Endothelial cell of umbilical vein (primary cell): Measurements from ENCODE around the gene PPIE. TPM values are rescaled to one million over a fixed set of nuclear protein-coding genes. Genes with fewer than 3 reads are reported as not detected.

Source experiments
- BruUV-seq: library from RNA; stranded (reverse); fragments of 400-500 nt; replicated peaks from 2 replicates; lab custom pipeline; 2021; lab: Mats Ljungman, UMichigan
- CTCF ChIA-PET: fragments of 300-600, 350-600 bp; sonication (Branson Sonifier 250); formaldehyde crosslinking; loops from one replicate; lab custom pipeline; 2021; ENCODE audit warnings: antibody characterized with exemption, inconsistent platforms; lab: Charles Lee
- POLR2A ChIA-PET: fragments of 300-600, 350-600 bp; sonication (Branson Sonifier 250); formaldehyde crosslinking; loops from one replicate; lab custom pipeline; 2021; ENCODE audit warnings: antibody characterized with exemption, inconsistent platforms; lab: Charles Lee
- DNase-seq: peaks from one replicate; pipeline ENCODE4 v3.0.0-alpha.2; 2011; ENCODE audit warnings: low read depth, low spot score
- FAIRE-seq: peaks from 2 replicates; lab custom pipeline; 2011; peaks lifted over from hg19 to GRCh38; lab: Jason Lieb, UNC
- H2AFZ ChIP-seq: 2 replicates; pipeline ENCODE4 v1.6.0; 2012; ENCODE audit warnings: low read depth, low read length, control low read depth, inconsistent platforms
- H3K27ac ChIP-seq: 2 replicates; pipeline ENCODE4 v1.5.1; 2011; ENCODE audit warnings: low read depth, mild to moderate bottlenecking, control low read depth, low read length, moderate library complexity; ENCODE audit not compliant: insufficient read depth
- H3K27me3 ChIP-seq, 2 experiments: 2 replicates each; pipeline versions ENCODE4 v1.6.0 to v1.6.1; 2011; ENCODE audit warnings: low read length in 2 of 2, mixed read lengths in 1 of 2; ENCODE audit not compliant: control insufficient read depth in 2 of 2, insufficient read depth in 2 of 2
- H3K36me3 ChIP-seq, 2 experiments: 2 replicates in 1 of 2; 3 replicates in 1 of 2; pipeline ENCODE4 v1.5.1; 2011; ENCODE audit warnings: low read length in 2 of 2, mild to moderate bottlenecking in 1 of 2, moderate library complexity in 1 of 2; ENCODE audit not compliant: control insufficient read depth in 2 of 2, insufficient read depth in 2 of 2; ENCODE audit errors: extremely low read depth in 1 of 2
- H3K4me1 ChIP-seq: 3 replicates; pipeline ENCODE4 v1.5.1; 2011; ENCODE audit warnings: mild to moderate bottlenecking, low read length; ENCODE audit not compliant: control insufficient read depth, insufficient read depth; ENCODE audit errors: extremely low read depth
- H3K4me2 ChIP-seq: 2 replicates; pipeline ENCODE4 v1.6.1; 2011; ENCODE audit warnings: low read length, control low read depth, mixed read lengths; ENCODE audit not compliant: insufficient read depth
- H3K4me3 ChIP-seq, 3 experiments: fragments of 200-600 bp in 1 of 3; sonication (generic), shearing (Covaris generic) in 1 of 3; replicated peaks in 1 of 3; 2 replicates each; pipeline ENCODE4 v1.5.1; 2011 to 2016; ENCODE audit warnings: control low read depth in 3 of 3, low read length in 3 of 3, mild to moderate bottlenecking in 2 of 3, inconsistent platforms in 1 of 3, low read depth in 1 of 3, moderate library complexity in 1 of 3; ENCODE audit not compliant: insufficient read depth in 1 of 3
- H3K79me2 ChIP-seq: 2 replicates; pipeline ENCODE4 v1.6.0; 2012; ENCODE audit warnings: low read length, inconsistent platforms; ENCODE audit not compliant: control insufficient read depth, insufficient read depth
- H3K9ac ChIP-seq: replicated peaks from 2 replicates; pipeline ENCODE3; 2011; ENCODE audit warnings: low read length, control low read depth; ENCODE audit not compliant: insufficient read depth; ENCODE audit errors: extremely low read depth
- H3K9me1 ChIP-seq: replicated peaks from 3 replicates; pipeline ENCODE4 v1.6.0; 2011; ENCODE audit warnings: mild to moderate bottlenecking, low read length; ENCODE audit not compliant: control insufficient read depth, insufficient read depth; ENCODE audit errors: extremely low read depth
- H3K9me3 ChIP-seq: replicated peaks from 2 replicates; pipeline ENCODE4 v1.5.1; 2012; ENCODE audit warnings: low read length, inconsistent platforms; ENCODE audit not compliant: control insufficient read depth, insufficient read depth
- H4K20me1 ChIP-seq: replicated peaks from 2 replicates; pipeline ENCODE3; 2011; ENCODE audit warnings: mild to moderate bottlenecking, low read length; ENCODE audit not compliant: control insufficient read depth, insufficient read depth; ENCODE audit errors: extremely low read depth
- CTCF ChIP-seq, 2 donors: IDR thresholded peaks; 1 replicate in 1 of 2; 2 replicates in 1 of 2; pipeline ENCODE4 v1.5.1; 2011; ENCODE audit warnings: low read length in 2 of 2, mild to moderate bottlenecking in 2 of 2, moderate library complexity in 2 of 2, control low read depth in 1 of 2, inconsistent platforms in 1 of 2, low read depth in 1 of 2; ENCODE audit not compliant: insufficient read depth in 1 of 2; ENCODE audit errors: extremely low read depth in 1 of 2
- EZH2 ChIP-seq: IDR thresholded peaks from 2 replicates; pipeline ENCODE4 v1.6.1; 2012; ENCODE audit warnings: borderline replicate concordance, low read depth, mild to moderate bottlenecking, moderate library complexity, low read length, inconsistent platforms; ENCODE audit not compliant: severe bottlenecking
- FOS ChIP-seq: IDR thresholded peaks from 2 replicates; pipeline ENCODE4 v1.6.1; 2011; ENCODE audit warnings: mild to moderate bottlenecking, low read length, moderate library complexity, borderline replicate concordance; ENCODE audit not compliant: insufficient read depth
- GATA2 ChIP-seq: IDR thresholded peaks from 2 replicates; pipeline ENCODE4 v1.7.0; 2011; ENCODE audit warnings: low read depth, mild to moderate bottlenecking, moderate library complexity, mixed read lengths, low read length; ENCODE audit not compliant: insufficient read length, insufficient read depth
- JUN ChIP-seq: IDR thresholded peaks from 2 replicates; pipeline ENCODE4 v1.6.1; 2011; ENCODE audit warnings: borderline replicate concordance, low read depth; ENCODE audit not compliant: insufficient read length, insufficient read depth
- MAX ChIP-seq: IDR thresholded peaks from 2 replicates; pipeline ENCODE4 v1.6.1; 2011; ENCODE audit not compliant: insufficient read depth, insufficient read length
- MYC ChIP-seq: IDR thresholded peaks from one replicate; pipeline ENCODE4 v1.6.1; 2011; ENCODE audit warnings: mild to moderate bottlenecking, low read depth, low read length
- POLR2A ChIP-seq: IDR thresholded peaks from 2 replicates; pipeline ENCODE4 v1.6.1; 2012; ENCODE audit warnings: low read depth, mild to moderate bottlenecking, control low read depth, low read length
- POLR2AphosphoS5 ChIP-seq: IDR thresholded peaks from 2 replicates; pipeline ENCODE4 v1.6.1; 2012; ENCODE audit warnings: low read depth, mild to moderate bottlenecking, control low read depth, low read length, moderate library complexity; ENCODE audit not compliant: insufficient read depth
- dilution Hi-C: fragments of 300-500 bp; cut with MboI; formaldehyde crosslinking; loops from one replicate; pipeline ENCODE4 v1.15.0; 2019; ENCODE audit warnings: low sequenced_read_pairs; ENCODE audit not compliant: extremely low pct_ligation_motif_present
- intact Hi-C: fragments of 100-400 bp; cut with micrococcal nuclease; formaldehyde crosslinking; loops from one replicate; pipeline ENCODE4 v1.10.0; 2022
- polyA plus RNA-seq, 4 experiments: library from polyadenylated mRNA; depleted of rRNA in 3 of 4; stranded (reverse) in 3 of 4; unstranded in 1 of 4; fragments of >200 nt; gene quantifications; 2 replicates each; pipeline versions ENCODE4 v1.2.1 to v1.2.3, GENCODE V29; 2011 to 2012; ENCODE audit warnings: missing spikeins in 1 of 4
- total RNA-seq: library from RNA; stranded (reverse); gene quantifications from 2 replicates; pipeline ENCODE4 v1.2.3, GENCODE V29; 2021

Gene PPIE
- total and polyA plus RNA-seq, 2 donors (not counting 3 experiments of a cell fraction or from before 2014, with no cell fraction given) = 44.4 to 74.9 TPM

- Histone ChIP-seq H3K27ac (no peak overlapping the region), H3K27me3 (peaks cover 62 to 72% of the 10 kb centered on the region in 2 experiments), H3K9me1 (no peaks in the 10 kb centered on the region), H4K20me1 (no peaks in the 10 kb centered on the region), H2AFZ (no peak overlapping the region), H3K4me3 (no peak overlapping the region), H3K36me3 (no peaks in the 10 kb centered on the region), H3K79me2 (no peaks in the 10 kb centered on the region), H3K9ac (no peak overlapping the region), H3K9me3 (no peaks in the 10 kb centered on the region), H3K4me1 (no peaks in the 10 kb centered on the region), H3K4me2 (no peak overlapping the region)
- CTCF ChIA-PET = interaction anchor here (0.6 to 1.4 kb wide), 6 partner anchors 9 to 84 kb away, joined by 3 to 5 read pairs (median 3); no protein-coding TSS in a partner anchor
- BruUV-seq = no TSS peak
- dilution Hi-C loops = no loop called here
- TF ChIP-seq GATA2 (no peak), MAX (no peak), POLR2A (no peak), CTCF (IDR thresholded peaks at IDR 0.05; ENCODE audit: extremely low read depth in 1 of 2, insufficient read depth in 1 of 2, low read depth in 1 of 2, low read length in 2 of 2) (no peak), MYC (no peak), JUN (no peak), EZH2 (no peak), FOS (no peak), POLR2AphosphoS5 (no peak)
- intact Hi-C loops = no loop called here
- DNase-seq = no peak
- no peak for FAIRE-seq
- POLR2A ChIA-PET = no interaction called here
These were observed 47.8 kb upstream of the PPIE start for GRCh38 chr1:39690794-39691382.
